NCI-H2227 treated with DMSO at 0.1 percent for 48 hours (cell line): ENCODE measurements around the gene HUWE1.
"Not testable (repeated sequence)": the region's sequence is repeated elsewhere in the genome, so short reads cannot be mapped to it uniquely, and the experiment has no call there.

ENCODE experiments used
- DNase-seq: peaks from one replicate; lab custom pipeline; 2025; lab: John Stamatoyannopoulos, UW

HUWE1 gene

DNA sequence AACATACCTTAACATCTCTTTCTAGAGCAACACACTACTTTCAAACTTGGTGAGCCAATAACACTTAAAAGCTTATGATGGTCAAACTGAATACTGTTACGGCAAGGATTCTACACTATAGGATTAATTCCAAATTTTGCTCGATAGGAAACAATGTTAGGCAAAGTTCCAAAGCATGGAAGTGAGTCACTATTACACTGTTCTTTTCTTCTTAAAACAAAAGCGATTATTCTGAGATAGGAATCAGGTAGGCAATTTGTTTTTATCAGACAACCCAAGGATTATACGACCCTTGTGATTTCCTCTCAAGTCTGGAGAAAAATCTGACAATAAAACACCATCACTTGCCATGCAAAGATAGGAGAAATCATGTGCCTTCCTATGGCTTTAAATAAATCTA, 81.5 kb downstream of the HUWE1 start:
- DNase-seq: no peak

- no peak for DNase-seq
Observed at GRCh38 chrX:53599781-53600396, 86.6 kb downstream of the HUWE1 start.

- no peak for DNase-seq
Observed at GRCh38 chrX:53598169-53598568, 88.3 kb downstream of the HUWE1 start.

GRCh38 chrX:53595266-53595810, 91.2 kb downstream of the HUWE1 start:
- no peak for DNase-seq

- no peak for DNase-seq
Observed at GRCh38 chrX:53594354-53594753, 92.2 kb downstream of the HUWE1 start.

DNA sequence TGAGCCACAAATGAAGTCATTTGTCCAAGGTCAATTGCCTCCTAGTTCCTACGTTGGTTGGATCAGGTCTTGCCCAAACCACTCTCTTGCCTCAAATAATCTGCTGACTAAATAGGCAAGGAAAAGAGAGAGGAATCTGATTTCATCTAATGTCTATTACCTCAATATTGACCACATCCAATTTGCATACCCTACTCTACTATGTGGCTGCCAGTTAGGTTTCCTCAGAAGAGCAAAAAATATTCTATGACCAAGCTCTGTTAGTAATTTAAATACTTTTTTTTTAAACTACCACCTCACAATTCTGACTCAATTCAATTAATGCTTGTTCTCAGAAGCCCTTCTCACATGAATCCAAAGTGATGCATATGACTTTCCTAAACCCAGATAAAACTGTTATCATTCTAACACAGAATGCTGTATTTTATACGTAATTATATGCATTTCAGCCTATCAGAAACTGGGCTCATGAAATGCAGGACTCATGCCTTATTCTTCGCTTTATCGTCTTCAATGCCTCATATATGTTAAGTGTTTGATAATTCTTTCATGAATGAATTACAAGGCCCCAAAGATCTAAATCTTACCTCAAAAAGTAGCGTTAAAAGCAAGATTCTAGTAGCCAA, 98.6 kb downstream of the HUWE1 start:
- no peak for DNase-seq

- DNase-seq: no peak
Observed at GRCh38 chrX:53584891-53585290, 101.6 kb downstream of the HUWE1 start.

- no peak for DNase-seq
Observed at GRCh38 chrX:53583571-53583970, 102.9 kb downstream of the HUWE1 start.

DNA sequence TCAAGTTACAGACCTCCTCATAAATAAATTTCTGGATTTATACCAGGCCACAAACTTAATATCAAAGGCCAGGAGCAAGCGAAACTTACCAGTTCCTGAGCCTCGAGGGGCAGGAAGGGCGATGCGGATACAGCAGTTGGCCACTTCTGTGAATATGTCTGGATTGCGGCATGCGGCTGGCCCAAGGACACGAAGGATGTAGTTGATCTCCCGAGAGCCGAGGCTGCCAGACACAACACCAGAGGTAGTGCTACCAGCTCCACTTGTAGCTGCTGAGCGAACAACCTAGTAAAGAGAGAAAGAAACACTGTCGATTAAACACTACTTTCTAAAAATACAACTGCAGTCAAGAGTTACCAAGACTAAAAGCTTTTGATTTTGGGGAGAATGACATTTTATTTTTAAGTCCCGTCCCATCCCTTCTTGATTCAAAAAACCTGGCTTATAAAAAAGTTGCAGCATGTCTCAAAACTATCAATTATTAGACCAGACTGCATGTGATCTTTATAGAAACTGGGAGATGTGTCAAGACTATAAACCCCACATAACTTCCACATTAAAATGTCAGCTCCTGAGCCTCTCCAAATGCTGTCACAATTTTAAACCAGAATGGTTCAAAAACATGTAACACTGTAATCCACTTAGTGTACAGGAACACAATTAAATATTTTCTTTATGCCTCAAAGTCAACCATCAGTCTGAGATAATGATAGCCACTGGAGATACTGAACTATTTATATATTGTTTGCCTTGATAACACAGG, 105.6 kb downstream of the HUWE1 start:
- no peak for DNase-seq

- DNase-seq: no peak
Observed at GRCh38 chrX:53571494-53571893, 115.0 kb downstream of the HUWE1 start.

GRCh38 chrX:53563324-53563723, 123.2 kb downstream of the HUWE1 start:
- no peak for DNase-seq

DNA sequence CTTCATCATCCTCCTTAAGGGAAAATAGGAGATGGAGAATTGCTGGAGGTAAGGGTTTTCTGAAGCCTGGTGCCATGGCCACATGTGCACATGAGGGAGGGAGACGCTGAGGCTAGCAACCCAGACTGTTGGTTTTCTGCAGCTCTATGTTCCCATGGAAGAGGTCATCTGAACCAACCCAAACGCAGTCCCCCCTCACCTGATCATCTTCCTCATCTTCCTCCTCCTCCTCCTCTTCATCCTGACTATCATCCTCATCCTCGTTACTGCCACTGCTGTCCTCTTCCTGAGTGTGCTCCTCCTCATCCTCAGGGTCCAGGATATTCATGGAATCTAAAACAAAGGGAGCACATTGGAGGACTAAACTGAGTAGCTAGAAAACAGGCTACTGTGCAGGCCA, 124.6 kb downstream of the HUWE1 start:
- no peak for DNase-seq

DNA sequence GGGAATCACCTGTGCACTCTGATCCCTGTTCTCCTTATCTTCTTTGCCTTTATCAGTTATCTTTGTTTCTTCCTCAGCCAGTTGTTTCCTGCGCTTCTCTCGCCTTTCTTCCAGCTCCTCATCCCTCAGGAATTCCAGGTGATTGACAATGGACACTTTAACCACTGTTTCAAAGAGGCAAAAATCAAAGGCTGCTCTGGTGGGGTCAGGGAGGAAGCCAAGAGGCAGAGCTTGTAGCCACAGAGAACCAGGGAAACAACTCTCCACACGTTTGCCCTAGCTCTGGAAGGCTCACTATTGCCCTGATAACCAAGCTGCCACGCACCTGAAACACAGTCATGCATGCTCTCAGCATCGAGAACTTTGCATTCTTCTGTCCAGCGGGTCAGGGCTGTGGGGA, 127.9 kb downstream of the HUWE1 start:
- DNase-seq: no peak

GRCh38 chrX:53556868-53557267, 129.7 kb downstream of the HUWE1 start:
- no peak for DNase-seq

DNA sequence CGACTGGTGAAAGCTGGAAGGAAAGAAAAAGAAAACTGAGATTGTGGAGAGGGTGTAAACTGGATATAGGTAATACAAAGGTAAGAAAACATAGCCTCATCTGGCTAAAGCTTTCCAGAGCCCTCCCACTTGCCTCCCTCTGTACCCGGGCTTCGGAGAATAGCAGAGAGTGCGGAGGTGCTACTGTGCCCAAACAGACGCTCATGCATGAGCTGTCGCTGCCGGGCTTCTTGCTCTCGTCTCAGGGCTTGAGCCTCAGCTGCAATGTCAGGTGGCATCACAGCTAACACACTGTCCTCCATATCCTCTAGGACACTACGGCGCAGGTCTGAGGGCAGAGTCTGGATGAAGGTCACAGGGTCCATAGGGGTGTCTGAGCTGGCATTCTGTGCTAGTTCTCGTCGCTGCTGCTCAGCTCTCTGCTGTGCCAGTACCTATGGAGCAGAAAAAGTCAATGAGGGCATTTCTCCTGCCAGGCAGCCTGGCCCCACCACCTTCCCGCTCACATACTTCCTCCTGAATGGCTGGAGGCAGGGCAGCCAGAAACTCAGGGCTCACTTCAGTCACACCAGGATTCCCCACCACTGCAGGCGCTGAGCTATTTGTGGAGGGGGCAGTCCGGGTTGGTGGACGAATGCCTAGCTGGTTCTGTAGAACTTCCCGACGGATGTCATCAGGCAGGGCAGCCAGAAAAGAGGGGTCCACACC, 135.6 kb downstream of the HUWE1 start:
- no peak for DNase-seq

DNA sequence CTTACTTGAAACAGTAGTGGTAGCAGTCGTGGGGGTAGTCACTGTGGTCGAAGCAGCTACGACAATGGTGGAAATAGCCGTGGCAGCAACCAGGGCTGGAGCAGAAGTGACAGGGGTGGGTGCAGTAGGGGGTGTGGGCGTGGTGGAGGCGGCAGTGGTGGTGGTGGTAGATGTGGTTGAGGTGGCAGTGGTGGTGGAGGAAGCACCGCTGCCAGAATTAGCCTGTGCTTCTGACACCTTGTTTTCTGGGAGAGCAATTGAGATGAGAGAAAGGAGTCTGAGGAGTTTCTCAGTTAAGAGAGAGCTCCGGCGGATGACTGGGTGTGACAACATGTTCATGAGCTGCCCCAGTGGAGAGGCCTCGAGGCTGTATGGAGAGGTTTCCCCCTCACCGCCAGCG, 138.9 kb downstream of the HUWE1 start:
- no peak for DNase-seq

GRCh38 chrX:53544936-53545335, 141.6 kb downstream of the HUWE1 start:
- DNase-seq: no peak

- DNase-seq: no peak
Observed at GRCh38 chrX:53538781-53539180, 147.7 kb downstream of the HUWE1 start.

DNA sequence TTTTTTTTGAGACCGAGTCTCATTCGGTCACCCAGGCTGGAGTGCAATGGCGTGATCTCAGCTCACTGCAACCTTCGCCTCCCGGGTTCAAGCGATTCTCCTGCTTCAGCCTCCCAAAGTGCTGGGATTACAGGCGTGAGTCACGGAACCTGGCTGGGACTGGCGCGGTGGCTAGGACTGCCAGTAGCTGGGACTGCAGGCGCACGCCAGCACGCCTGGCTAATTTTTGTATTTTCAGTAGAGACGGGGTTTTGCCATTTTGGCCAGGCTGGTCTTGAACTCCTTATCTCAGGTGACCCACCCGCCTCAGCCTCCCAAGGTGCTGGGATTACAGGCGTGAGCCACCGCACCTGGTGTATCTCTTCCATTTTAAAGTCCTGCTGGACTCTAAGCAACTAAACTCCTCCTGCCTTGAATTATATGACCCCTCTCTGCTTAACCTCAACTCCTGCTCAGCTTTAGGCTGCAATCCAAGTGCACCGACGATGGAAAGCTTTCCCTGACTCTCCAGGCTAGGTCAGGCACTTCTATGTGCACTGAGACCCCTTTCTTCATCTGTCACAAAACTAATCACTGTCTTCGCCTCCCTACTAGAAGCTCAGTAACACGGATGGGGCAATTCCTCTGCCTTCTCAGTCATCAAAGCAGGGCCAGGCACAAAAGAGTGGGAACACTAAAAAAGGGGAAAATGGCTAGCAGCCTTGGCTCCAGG, 155.1 kb downstream of the HUWE1 start:
- DNase-seq: not testable (repeated sequence)

DNA sequence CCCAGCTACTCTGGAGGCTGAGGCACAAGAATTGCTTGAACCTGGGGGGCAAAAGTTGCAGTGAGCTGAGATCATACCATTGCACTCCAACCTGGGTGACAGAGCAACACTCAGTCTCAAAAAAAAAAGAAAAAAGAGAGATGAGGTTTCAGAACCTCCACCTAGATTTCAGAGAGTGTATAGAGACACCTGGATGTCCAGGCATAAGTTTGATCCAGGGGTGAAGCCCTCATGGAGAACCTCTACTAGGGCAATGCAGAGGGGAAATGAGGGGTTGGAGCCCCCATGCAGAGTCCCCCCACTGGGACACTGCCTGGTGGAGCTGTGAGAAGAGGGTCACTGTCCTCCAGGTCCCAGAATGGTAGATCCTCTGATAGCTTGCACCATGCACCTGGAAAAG, 159.5 kb downstream of the HUWE1 start:
- no peak for DNase-seq

DNA sequence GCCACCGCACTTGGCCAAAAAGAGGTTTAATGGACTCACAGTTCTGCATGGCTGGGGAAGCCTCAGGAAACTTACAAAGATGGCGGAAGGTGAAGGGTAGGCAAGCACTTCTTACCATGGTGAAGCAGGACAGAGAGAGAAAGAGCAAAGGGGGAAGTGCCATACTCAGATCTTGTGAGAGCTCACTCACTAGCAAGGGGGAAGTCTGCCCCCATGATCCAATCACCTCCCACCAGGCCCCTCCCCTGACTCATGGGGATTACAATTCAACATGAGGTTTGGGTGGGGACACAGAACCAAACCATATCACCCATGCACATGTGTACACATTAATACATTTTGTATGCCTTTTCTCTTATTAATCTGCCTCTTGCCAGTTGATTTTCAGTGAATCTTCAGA, 175.2 kb downstream of the HUWE1 start:
- no peak for DNase-seq

- DNase-seq: not testable (repeated sequence)
Observed at GRCh38 chrX:53504035-53504434, 182.5 kb downstream of the HUWE1 start.
